Activated CD8-positive, alpha-beta T cell treated with anti-CD3 and anti-CD28 coated beads, Interleukin-2, amount 10 ng/mL, durations not matched to agents 7 days and 5 days (primary cell): Measurements from ENCODE around the gene ITGB3. TPM values are rescaled to one million over a fixed set of nuclear protein-coding genes. Genes with fewer than 3 reads are reported as not detected.

Experiments
- ATAC-seq: fragments of 150-1000 bp; cut with Tn5 transposase; one replicate; pipeline ENCODE4 v1.10.0; 2021; ENCODE audit warnings: moderate library complexity
- CTCF ChIA-PET: fragments of 350-600 bp; sonication (Branson Sonifier 250); formaldehyde crosslinking; loops from one replicate; lab custom pipeline; 2021; ENCODE audit warnings: antibody characterized with exemption; lab: Charles Lee
- POLR2A ChIA-PET: fragments of 350-600 bp; sonication (Branson Sonifier 250); formaldehyde crosslinking; loops from one replicate; lab custom pipeline; 2021; ENCODE audit warnings: antibody characterized with exemption; lab: Charles Lee
- DNase-seq: peaks from one replicate; pipeline ENCODE4 v3.0.0-alpha.2; 2020
- H3K27ac Mint-ChIP-seq: one replicate; pipeline ENCODE4 v1.8.0; 2021; ENCODE audit warnings: mild to moderate bottlenecking, mixed read lengths
- H3K27me3 Mint-ChIP-seq: one replicate; pipeline ENCODE4 v1.8.0; 2021; ENCODE audit warnings: low read depth, mixed read lengths
- H3K36me3 Mint-ChIP-seq: one replicate; pipeline ENCODE4 v1.8.0; 2021; ENCODE audit warnings: low read depth, mixed read lengths
- H3K4me1 Mint-ChIP-seq: one replicate; pipeline ENCODE4 v1.8.0; 2021; ENCODE audit warnings: low read depth, mixed read lengths
- H3K4me3 Mint-ChIP-seq: one replicate; pipeline ENCODE4 v1.8.0; 2021; ENCODE audit warnings: mild to moderate bottlenecking, mixed read lengths
- H3K9me3 Mint-ChIP-seq: one replicate; pipeline ENCODE4 v1.8.0; 2022; ENCODE audit warnings: mixed read lengths; ENCODE audit not compliant: insufficient read depth
- total RNA-seq, 2 experiments: library from RNA; stranded (reverse); gene quantifications; one replicate each; pipeline ENCODE4 v1.2.3, GENCODE V29; 2021

Gene ITGB3
- total RNA-seq: under 1 TPM; 0.29 to 0.73 TPM

- H3K27ac Mint-ChIP-seq: no peak within 1 kb of the TSS
- ChIA-PET POLR2A (interaction anchor here (0.6 kb wide), 1 partner anchor 24 kb away, joined by 3 read pairs; no protein-coding TSS in a partner anchor), CTCF (interaction anchor here (0.8 to 0.9 kb wide), 2 partner anchors 47 to 63 kb away, joined by 3 to 4 read pairs; no protein-coding TSS in a partner anchor)
- H3K27me3 Mint-ChIP-seq: peaks cover 64% of the 10 kb centered on the region
- H3K9me3 Mint-ChIP-seq: no peaks in the 10 kb centered on the region
- H3K4me1 Mint-ChIP-seq: peaks cover 39% of the 10 kb centered on the region
- peak within 1 kb of the TSS; percentile 83 for H3K4me3 Mint-ChIP-seq
- ATAC-seq (peak; percentile 99), DNase-seq (peak; percentile 77)
- no peaks in the 10 kb centered on the region for H3K36me3 Mint-ChIP-seq
Measured at GRCh38 chr17:47253541-47254402, at the start of gene ITGB3. TSS of gene ITGB3 (plus strand) at chr17:47253827. CDS start at chr17:47253862, 35 bp downstream.

DNA sequence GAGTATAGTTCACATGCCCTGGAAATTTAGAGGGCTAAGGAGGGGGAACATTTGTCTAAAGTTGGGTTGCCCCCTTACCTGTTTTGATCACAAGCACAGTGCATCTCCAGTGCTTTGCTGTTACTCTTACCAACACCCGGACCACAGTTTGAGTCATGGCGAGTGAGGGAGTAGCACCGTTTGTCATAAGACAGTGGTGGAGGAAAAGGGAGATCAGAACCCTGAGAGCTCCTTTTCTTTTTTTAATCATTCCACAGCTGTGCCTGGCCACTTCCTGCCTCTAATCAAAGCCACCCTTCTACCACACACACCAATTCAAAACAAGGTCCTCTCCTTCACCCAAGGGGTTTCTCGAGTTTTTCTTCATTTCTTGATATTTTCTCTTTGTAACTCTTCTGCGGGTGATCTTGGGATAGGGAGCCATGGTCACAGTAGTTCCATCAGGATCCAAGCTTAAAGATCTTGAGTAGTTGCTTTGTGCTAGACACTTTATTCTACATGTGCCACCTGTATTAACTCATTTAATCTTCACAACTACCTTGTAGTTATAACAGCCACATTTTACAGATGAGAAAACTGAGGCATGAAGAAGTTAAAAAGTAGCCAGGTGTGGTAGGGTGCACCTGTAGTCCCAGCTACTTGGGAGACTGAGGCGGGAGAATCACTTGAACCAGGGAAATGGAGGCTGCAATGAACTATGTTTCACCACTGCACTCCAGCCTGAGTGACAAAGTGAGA lies 49.5 kb upstream of the ITGB3 start:
- Mint-ChIP-seq H3K27me3 (no peaks in the 10 kb centered on the region), H3K9me3 (no peaks in the 10 kb centered on the region), H3K4me3 (peak overlapping the region; percentile 66), H3K4me1 (peaks cover 61% of the 10 kb centered on the region), H3K27ac (peak overlapping the region; percentile 89), H3K36me3 (peaks cover 4% of the 10 kb centered on the region)
- ATAC-seq (peak; percentile 62), DNase-seq (peak; percentile 76)
- CTCF ChIA-PET: interaction anchor here (0.9 to 1.6 kb wide), 5 partner anchors 9 to 113 kb away, joined by 3 to 5 read pairs (median 4); no protein-coding TSS in a partner anchor
- POLR2A ChIA-PET: interaction anchor here (0.8 to 3.3 kb wide), 6 partner anchors 15 to 432 kb away, joined by 3 to 19 read pairs (median 4); partner anchors contain the start of gene CDC27

- H3K27me3 Mint-ChIP-seq: peaks cover 3% of the 10 kb centered on the region
- CTCF ChIA-PET: interaction anchor here (0.9 to 2.8 kb wide), 7 partner anchors 10 to 23 kb away, joined by 3 to 9 read pairs (median 4); no protein-coding TSS in a partner anchor
- peaks cover 4% of the 10 kb centered on the region for H3K36me3 Mint-ChIP-seq
- ATAC-seq (peak; percentile 71), DNase-seq (peak; percentile 59)
- no peaks in the 10 kb centered on the region for H3K9me3 Mint-ChIP-seq
- POLR2A ChIA-PET: interaction anchor here (1.1 to 3.3 kb wide), 4 partner anchors 14 to 120 kb away, joined by 3 to 19 read pairs (median 4); partner anchors contain the start of genes CDC27 and EFCAB13
- peaks cover 59% of the 10 kb centered on the region for H3K4me1 Mint-ChIP-seq
- H3K27ac Mint-ChIP-seq: peak overlapping the region; percentile 89
- peak overlapping the region; percentile 66 for H3K4me3 Mint-ChIP-seq
Measured at GRCh38 chr17:47204722-47205418, 48.8 kb upstream of the ITGB3 start.

- DNase-seq (peak; percentile 82), ATAC-seq (peak; percentile 79)
- H3K27me3 Mint-ChIP-seq: peaks cover 3% of the 10 kb centered on the region
- ChIA-PET POLR2A (interaction anchor here (1.1 to 3.3 kb wide), 3 partner anchors 14 to 119 kb away, joined by 4 to 19 read pairs (median 4); partner anchors contain the start of genes CDC27 and EFCAB13), CTCF (interaction anchor here (1.0 to 2.8 kb wide), 7 partner anchors 10 to 49 kb away, joined by 3 to 9 read pairs (median 3); partner anchors contain the start of gene CDC27)
- peak overlapping the region; percentile 66 for H3K4me3 Mint-ChIP-seq
- peaks cover 4% of the 10 kb centered on the region for H3K36me3 Mint-ChIP-seq
- no peaks in the 10 kb centered on the region for H3K9me3 Mint-ChIP-seq
- peak overlapping the region; percentile 89 for H3K27ac Mint-ChIP-seq
- peaks cover 53% of the 10 kb centered on the region for H3K4me1 Mint-ChIP-seq
Measured at GRCh38 chr17:47205419-47205963, 48.1 kb upstream of the ITGB3 start.

GRCh38 chr17:47207143-47208067 lies 46.2 kb upstream of the ITGB3 start:
- H3K36me3 Mint-ChIP-seq: peaks cover 4% of the 10 kb centered on the region
- H3K4me3 Mint-ChIP-seq: no peak overlapping the region
- peaks cover 10% of the 10 kb centered on the region for H3K27me3 Mint-ChIP-seq
- POLR2A ChIA-PET: interaction anchor here (0.8 kb wide), 1 partner anchor 14 kb away, joined by 4 read pairs; no protein-coding TSS in a partner anchor
- H3K4me1 Mint-ChIP-seq: peaks cover 47% of the 10 kb centered on the region
- H3K27ac Mint-ChIP-seq: no peak overlapping the region
- ATAC-seq (no peak), DNase-seq (peak; percentile 15)
- H3K9me3 Mint-ChIP-seq: no peaks in the 10 kb centered on the region
- CTCF ChIA-PET: interaction anchor here (0.7 to 3.1 kb wide), 7 partner anchors 10 to 108 kb away, joined by 3 to 10 read pairs (median 5); partner anchors contain the start of gene CDC27

GRCh38 chr17:47208744-47209488 lies 44.7 kb upstream of the ITGB3 start, which contains the start of gene MYL4:
TSS of gene MYL4 (plus strand) at chr17:47209348. CDS start at chr17:47209423, 75 bp downstream.
- POLR2A ChIA-PET: no interaction called here
- Mint-ChIP-seq H3K9me3 (no peaks in the 10 kb centered on the region), H3K27me3 (peaks cover 18% of the 10 kb centered on the region), H3K4me3 (no peak within 1 kb of the TSS), H3K4me1 (peaks cover 38% of the 10 kb centered on the region), H3K36me3 (no peaks in the 10 kb centered on the region), H3K27ac (peak within 1 kb of the TSS; percentile 27)
- no peak for DNase-seq
- ATAC-seq: no peak
- CTCF ChIA-PET: interaction anchor here (1.0 to 3.1 kb wide), 2 partner anchors 21 to 107 kb away, joined by 3 to 10 read pairs; no protein-coding TSS in a partner anchor

DNA sequence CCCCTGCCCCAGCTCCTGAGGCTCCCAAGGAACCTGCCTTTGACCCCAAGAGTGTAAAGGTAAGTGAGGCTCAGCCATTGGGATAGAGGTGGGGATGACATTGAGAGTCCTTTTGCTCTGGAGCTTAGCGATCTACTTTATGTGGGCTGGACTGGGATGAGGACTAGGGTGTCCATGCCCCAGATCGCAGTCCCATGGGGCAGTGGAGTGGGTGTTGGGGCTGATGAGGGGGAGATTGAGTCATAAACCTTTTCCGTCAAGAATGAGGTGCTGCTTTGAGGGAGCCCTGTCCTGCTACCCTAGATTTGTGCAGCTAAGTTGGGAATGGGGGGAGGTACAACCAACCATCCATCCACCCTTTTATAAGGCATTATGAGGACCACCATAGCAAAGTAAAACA lies 44.1 kb upstream of the ITGB3 start:
- H3K4me3 Mint-ChIP-seq: no peak overlapping the region
- DNase-seq: no peak
- H3K9me3 Mint-ChIP-seq: no peaks in the 10 kb centered on the region
- peaks cover 32% of the 10 kb centered on the region for H3K4me1 Mint-ChIP-seq
- no peak for ATAC-seq
- H3K36me3 Mint-ChIP-seq: no peaks in the 10 kb centered on the region
- ChIA-PET CTCF (interaction anchor here (1.0 to 3.1 kb wide), 3 partner anchors 20 to 106 kb away, joined by 3 to 10 read pairs (median 6); no protein-coding TSS in a partner anchor), POLR2A (no interaction called here)
- peak overlapping the region; percentile 27 for H3K27ac Mint-ChIP-seq
- peaks cover 18% of the 10 kb centered on the region for H3K27me3 Mint-ChIP-seq

DNA sequence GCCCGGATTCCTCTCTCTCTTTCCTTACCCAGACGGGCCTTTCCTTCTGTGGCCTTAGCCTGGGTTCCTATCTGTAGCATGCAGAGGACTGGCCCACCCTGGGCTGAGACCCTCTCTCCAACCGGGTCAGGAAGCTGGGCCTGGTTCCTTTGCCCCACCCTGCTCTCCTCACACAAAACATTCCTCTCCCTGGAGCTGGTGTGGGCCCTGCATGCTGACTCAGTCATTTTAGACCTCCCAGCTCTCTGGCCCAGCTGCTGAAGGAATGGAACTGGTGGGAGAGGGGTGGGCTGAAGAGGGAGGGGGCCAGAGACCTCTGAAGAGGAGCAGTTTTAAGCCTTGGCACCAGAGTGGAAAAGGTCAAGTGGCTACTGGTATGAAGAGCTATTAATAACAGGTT lies 43.5 kb upstream of the ITGB3 start:
- no peak for DNase-seq
- Mint-ChIP-seq H3K27ac (no peak overlapping the region), H3K27me3 (peaks cover 18% of the 10 kb centered on the region), H3K36me3 (no peaks in the 10 kb centered on the region), H3K4me3 (no peak overlapping the region), H3K4me1 (peaks cover 26% of the 10 kb centered on the region), H3K9me3 (no peaks in the 10 kb centered on the region)
- POLR2A ChIA-PET: no interaction called here
- no peak for ATAC-seq
- CTCF ChIA-PET: interaction anchor here (1.9 kb wide), 1 partner anchor 19 kb away, joined by 6 read pairs; no protein-coding TSS in a partner anchor

DNA sequence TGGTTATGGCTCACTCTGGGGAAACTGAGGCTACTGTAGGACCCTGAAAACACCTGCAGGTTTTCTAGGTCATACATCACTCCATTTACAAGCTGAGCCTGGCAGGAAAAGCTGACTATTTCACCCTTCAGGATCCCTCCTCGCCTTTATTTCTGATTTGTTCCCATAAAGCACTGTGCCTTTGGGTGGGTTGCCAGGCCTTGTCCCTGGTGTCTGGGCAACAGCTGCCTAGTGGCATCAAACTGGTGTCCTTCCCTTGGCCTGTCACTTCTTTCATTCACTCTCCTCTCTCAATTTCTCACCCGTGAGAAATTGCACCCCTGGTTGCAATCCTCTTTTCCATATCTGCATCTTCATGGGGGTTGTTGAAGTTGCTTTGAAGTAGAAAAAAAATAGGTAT lies 42.8 kb upstream of the ITGB3 start:
- no peak for DNase-seq
- Mint-ChIP-seq H3K27me3 (peaks cover 20% of the 10 kb centered on the region), H3K9me3 (no peaks in the 10 kb centered on the region), H3K4me3 (no peak overlapping the region), H3K36me3 (no peaks in the 10 kb centered on the region), H3K4me1 (peaks cover 23% of the 10 kb centered on the region), H3K27ac (no peak overlapping the region)
- POLR2A ChIA-PET: no interaction called here
- CTCF ChIA-PET: interaction anchor here (1.9 kb wide), 1 partner anchor 18 kb away, joined by 6 read pairs; no protein-coding TSS in a partner anchor
- no peak for ATAC-seq
